HL-60/S4 treated with phorbol 12-myristate 13-acetate at 8.2 ng/mL for 4 days and 3 days (cell line): Measurements from ENCODE around the gene LRRC4C.

Experiments used
- in situ Hi-C: fragments of 300-500 bp; cut with MboI; formaldehyde crosslinking; loops from 2 replicates; pipeline ENCODE4 v1.15.0; 2022; ENCODE audit warnings: low sequenced_read_pairs

LRRC4C gene

GRCh38 chr11:41431784-41432183 lies 27.7 kb downstream of the LRRC4C start:
- in situ Hi-C loops, result no loop called here

GRCh38 chr11:41419901-41420300 lies 39.6 kb downstream of the LRRC4C start:
- in situ Hi-C loops, result no loop called here

- in situ Hi-C loops, result no loop called here
Measured at GRCh38 chr11:41414771-41415440, 44.5 kb downstream of the LRRC4C start.

GRCh38 chr11:41413843-41414242 lies 45.6 kb downstream of the LRRC4C start:
- in situ Hi-C loops, result no loop called here

GRCh38 chr11:41405812-41406211 lies 53.6 kb downstream of the LRRC4C start:
- in situ Hi-C loops, result no loop called here

- in situ Hi-C loops, result no loop called here
Measured at GRCh38 chr11:41404109-41404508, 55.3 kb downstream of the LRRC4C start.

- in situ Hi-C loops, result no loop called here
Measured at GRCh38 chr11:41403458-41403857, 56.0 kb downstream of the LRRC4C start.

GRCh38 chr11:41400819-41401382 lies 58.6 kb downstream of the LRRC4C start:
- in situ Hi-C loops, result no loop called here

- in situ Hi-C loops, result no loop called here
Measured at GRCh38 chr11:41400124-41400523, 59.3 kb downstream of the LRRC4C start.

GRCh38 chr11:41399323-41399722 lies 60.1 kb downstream of the LRRC4C start:
- in situ Hi-C loops, result no loop called here

- in situ Hi-C loops, result no loop called here
Measured at GRCh38 chr11:41398175-41398574, 61.3 kb downstream of the LRRC4C start.

GRCh38 chr11:41394521-41395195 lies 64.8 kb downstream of the LRRC4C start:
- in situ Hi-C loops, result no loop called here

GRCh38 chr11:41392596-41392995 lies 66.9 kb downstream of the LRRC4C start:
- in situ Hi-C loops, result no loop called here

GRCh38 chr11:41389623-41390130 lies 69.8 kb downstream of the LRRC4C start:
- in situ Hi-C loops, result no loop called here

- in situ Hi-C loops, result no loop called here
Measured at GRCh38 chr11:41384329-41384728, 75.1 kb downstream of the LRRC4C start.

GRCh38 chr11:41383768-41384167 lies 75.7 kb downstream of the LRRC4C start:
- in situ Hi-C loops, result no loop called here

- in situ Hi-C loops, result no loop called here
Measured at GRCh38 chr11:41382927-41383326, 76.5 kb downstream of the LRRC4C start.

- in situ Hi-C loops, result no loop called here
Measured at GRCh38 chr11:41379084-41379483, 80.4 kb downstream of the LRRC4C start.

GRCh38 chr11:41377709-41378394 lies 81.6 kb downstream of the LRRC4C start:
- in situ Hi-C loops, result no loop called here

- in situ Hi-C loops, result no loop called here
Measured at GRCh38 chr11:41351825-41352224, 107.6 kb downstream of the LRRC4C start.

- in situ Hi-C loops, result loop anchor here (25.0 kb wide), 1 partner anchor 109 kb away; no protein-coding TSS in a partner anchor
Measured at GRCh38 chr11:41346042-41346441, 113.4 kb downstream of the LRRC4C start.
